ENCODE measurements around the gene CPVL.

DNA sequence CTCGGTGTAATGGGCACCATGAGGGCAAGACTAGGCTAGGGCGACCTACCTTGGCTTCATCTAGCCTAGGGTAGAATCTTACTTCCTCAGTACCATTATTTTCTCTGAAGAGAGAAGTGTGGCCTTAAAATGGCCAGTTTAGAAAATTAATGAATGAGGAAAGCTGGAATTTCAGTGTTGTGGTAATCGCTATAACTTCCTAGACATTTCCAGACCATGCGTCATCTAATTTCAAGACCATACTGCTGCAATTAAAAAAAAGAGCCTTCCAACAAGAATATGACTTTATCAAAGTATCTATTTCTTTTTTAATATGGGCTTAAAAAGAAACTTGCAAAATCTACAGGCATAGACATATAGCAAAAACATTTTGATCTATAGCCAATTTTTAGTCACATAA is 68.5 kb downstream of the CPVL start:
- TF ChIP-seq, protein P1, sequence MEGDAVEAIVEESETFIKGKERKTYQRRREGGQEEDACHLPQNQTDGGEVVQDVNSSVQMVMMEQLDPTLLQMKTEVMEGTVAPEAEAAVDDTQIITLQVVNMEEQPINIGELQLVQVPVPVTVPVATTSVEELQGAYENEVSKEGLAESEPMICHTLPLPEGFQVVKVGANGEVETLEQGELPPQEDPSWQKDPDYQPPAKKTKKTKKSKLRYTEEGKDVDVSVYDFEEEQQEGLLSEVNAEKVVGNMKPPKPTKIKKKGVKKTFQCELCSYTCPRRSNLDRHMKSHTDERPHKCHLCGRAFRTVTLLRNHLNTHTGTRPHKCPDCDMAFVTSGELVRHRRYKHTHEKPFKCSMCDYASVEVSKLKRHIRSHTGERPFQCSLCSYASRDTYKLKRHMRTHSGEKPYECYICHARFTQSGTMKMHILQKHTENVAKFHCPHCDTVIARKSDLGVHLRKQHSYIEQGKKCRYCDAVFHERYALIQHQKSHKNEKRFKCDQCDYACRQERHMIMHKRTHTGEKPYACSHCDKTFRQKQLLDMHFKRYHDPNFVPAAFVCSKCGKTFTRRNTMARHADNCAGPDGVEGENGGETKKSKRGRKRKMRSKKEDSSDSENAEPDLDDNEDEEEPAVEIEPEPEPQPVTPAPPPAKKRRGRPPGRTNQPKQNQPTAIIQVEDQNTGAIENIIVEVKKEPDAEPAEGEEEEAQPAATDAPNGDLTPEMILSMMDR (IDR thresholded peaks at IDR 0.05), result no peak
- TF ChIP-seq ZFX (IDR thresholded peaks at IDR 0.05; ENCODE audit: borderline replicate concordance), result no peak
